Kidney epithelial cell (primary cell): ENCODE results near the gene PTPRT. TPM values are rescaled to one million over a fixed set of nuclear protein-coding genes. Genes with fewer than 3 reads are reported as not detected.

ENCODE experiments used
- DNase-seq: peaks from one replicate; pipeline ENCODE4 v3.0.0-alpha.2; 2010; ENCODE audit warnings: low read depth
- H3K27me3 ChIP-seq: 2 replicates; pipeline ENCODE4 v1.6.0; 2011; ENCODE audit warnings: low read length; ENCODE audit not compliant: control insufficient read depth, insufficient read depth
- H3K36me3 ChIP-seq: 2 replicates; pipeline ENCODE4 v1.5.1; 2011; ENCODE audit warnings: low read length; ENCODE audit not compliant: control insufficient read depth, insufficient read depth
- H3K4me3 ChIP-seq: 2 replicates; pipeline ENCODE4 v1.5.1; 2011; ENCODE audit warnings: low read depth, mild to moderate bottlenecking, control low read depth, low read length
- total RNA-seq: library from RNA; depleted of rRNA; stranded (reverse); fragments of >200 nt; gene quantifications from 2 replicates; pipeline ENCODE4 v1.2.3, GENCODE V29; 2015
- TF ChIP-seq, protein P1 (sequence below): IDR thresholded peaks from 2 replicates; pipeline ENCODE4 v1.5.1; 2011; ENCODE audit warnings: mild to moderate bottlenecking, moderate library complexity, low read length, control low read depth, inconsistent platforms; ENCODE audit not compliant: insufficient read depth, poor library complexity, severe bottlenecking

Gene PTPRT
- total RNA-seq, 1 donor from 2014 or later: 0.25 TPM

DNA sequence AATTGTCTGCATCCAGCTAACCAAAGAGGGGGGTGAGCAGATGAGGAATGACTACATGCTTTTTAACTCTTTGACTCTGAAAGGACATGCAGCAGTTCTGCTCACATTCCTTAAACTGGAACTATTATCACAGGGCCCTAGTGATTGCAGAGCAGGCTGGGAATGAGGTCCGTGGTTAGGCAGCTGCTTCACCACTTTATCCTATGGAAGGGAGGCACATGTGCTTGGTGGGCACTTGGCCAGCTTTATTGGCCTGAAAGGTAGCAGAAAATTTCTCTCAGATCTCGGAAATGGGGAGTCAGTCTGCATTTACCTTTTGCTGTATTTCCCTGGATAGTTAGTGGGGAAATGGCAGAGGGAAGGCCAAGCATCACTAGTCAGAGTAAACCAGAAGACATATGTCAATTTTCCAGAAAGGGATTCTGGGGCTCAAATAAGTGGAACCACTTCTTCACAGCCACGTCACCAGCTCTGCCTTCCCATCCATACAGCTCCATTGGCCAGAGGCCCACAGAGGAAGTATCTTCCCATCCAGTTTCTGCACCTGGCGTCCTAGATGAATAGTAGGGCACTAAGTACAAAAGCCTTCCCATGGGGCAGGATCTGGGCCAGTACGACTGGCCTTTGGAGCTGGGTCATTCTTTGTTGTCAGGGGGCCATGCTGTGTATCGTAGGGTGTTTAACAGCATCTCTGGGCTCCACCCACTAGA is 444.8 kb downstream of the PTPRT start:
- Histone ChIP-seq H3K27me3 (no peaks in the 10 kb centered on the region), H3K36me3 (no peaks in the 10 kb centered on the region), H3K4me3 (no peak overlapping the region)
- no peak for DNase-seq
- TF ChIP-seq, protein P1, sequence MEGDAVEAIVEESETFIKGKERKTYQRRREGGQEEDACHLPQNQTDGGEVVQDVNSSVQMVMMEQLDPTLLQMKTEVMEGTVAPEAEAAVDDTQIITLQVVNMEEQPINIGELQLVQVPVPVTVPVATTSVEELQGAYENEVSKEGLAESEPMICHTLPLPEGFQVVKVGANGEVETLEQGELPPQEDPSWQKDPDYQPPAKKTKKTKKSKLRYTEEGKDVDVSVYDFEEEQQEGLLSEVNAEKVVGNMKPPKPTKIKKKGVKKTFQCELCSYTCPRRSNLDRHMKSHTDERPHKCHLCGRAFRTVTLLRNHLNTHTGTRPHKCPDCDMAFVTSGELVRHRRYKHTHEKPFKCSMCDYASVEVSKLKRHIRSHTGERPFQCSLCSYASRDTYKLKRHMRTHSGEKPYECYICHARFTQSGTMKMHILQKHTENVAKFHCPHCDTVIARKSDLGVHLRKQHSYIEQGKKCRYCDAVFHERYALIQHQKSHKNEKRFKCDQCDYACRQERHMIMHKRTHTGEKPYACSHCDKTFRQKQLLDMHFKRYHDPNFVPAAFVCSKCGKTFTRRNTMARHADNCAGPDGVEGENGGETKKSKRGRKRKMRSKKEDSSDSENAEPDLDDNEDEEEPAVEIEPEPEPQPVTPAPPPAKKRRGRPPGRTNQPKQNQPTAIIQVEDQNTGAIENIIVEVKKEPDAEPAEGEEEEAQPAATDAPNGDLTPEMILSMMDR: no peak

DNA sequence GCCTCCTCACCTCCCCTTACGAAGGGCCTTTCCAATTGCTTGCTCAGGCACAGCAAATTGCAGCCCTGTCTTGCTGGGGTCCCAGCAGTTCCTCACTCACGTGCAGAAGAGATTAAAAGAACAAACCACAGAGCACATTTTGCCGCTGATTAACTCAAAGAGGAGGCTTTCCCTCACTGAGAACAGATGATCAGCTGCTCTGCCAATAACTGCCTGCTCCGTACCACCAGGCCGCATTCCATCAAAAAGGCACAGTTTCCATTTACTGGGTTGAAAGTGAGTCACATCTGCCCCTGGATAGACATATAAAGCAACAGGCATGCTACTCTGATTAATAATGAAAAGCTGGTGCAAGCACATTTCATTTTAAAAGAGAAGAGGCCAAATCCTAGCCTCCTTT is 446.8 kb downstream of the PTPRT start:
- no peaks in the 10 kb centered on the region for H3K36me3 ChIP-seq
- H3K4me3 ChIP-seq: no peak overlapping the region
- no peaks in the 10 kb centered on the region for H3K27me3 ChIP-seq
- TF ChIP-seq, protein P1: no peak
- DNase-seq: no peak

DNA sequence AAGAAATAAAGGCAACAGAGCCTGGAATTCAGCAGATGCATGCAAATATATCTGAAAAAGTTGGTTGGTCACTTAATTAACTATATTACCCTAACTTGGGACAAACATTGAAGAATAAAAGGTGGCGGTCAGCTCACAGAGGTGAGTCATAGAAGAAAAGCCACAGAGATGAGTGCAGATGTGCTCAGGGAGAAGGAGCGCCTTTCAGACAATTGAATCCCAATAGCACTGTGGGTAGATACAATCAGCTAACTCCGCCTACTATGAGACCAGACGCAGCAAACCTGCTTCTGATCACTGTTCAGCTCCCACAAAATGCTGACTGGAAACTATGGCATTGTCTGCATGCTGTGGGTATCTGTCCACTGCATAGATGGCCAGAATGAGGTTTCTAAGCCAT is 447.8 kb downstream of the PTPRT start:
- H3K4me3 ChIP-seq: no peak overlapping the region
- DNase-seq: no peak
- H3K36me3 ChIP-seq: no peaks in the 10 kb centered on the region
- H3K27me3 ChIP-seq: no peaks in the 10 kb centered on the region
- TF ChIP-seq, protein P1: no peak

DNA sequence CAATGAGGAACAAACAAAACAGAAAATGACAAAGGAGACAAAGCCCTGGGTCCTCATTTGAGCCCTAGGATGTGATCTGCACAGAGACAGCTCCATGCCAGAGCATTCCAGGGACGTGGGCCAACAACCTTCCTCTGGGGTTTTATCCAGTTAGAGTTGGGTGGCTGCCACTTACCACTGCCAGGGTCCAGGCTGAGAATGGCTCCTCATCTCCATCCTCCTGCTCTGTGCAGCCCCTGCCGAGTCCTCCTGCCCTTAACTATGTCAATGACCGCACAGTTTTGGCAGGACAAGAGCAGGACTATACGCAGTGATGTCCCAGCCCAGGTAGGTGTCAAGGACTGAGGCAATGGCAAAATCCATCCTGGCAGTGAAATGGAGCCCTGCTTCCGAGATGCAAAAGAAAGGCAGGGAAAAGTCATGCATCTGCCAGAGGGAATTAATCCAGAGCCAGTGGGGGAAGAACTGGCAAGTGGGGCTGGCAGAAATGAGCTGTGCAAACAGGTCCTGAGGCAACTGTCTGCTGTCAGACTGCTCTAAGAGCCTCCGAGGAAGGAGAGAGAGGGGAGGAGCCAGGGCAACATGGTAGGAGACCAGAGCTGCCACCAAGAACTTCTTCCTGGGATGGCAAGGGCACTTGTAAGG is 449.4 kb downstream of the PTPRT start:
- Histone ChIP-seq H3K4me3 (no peak overlapping the region), H3K36me3 (no peaks in the 10 kb centered on the region), H3K27me3 (no peaks in the 10 kb centered on the region)
- DNase-seq: no peak
- TF ChIP-seq, protein P1: no peak

DNA sequence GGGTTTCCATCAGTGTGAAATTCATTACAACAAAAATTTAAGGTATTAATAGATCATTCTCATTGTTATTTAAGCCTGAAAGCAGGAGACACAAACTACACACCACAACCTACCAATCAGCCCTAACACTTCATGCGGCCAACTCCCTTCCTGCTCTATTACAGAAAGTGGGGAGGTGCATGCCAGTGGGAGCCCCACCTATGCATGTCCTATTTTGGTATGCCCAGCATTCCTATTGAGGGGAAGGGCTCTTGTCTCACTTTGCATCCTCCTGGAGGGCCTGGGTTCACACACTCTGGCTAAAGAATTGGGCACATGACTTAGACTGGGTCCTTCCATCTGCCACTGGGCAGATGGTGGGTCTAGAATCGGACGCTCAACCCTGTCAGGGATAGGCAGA is 450.0 kb downstream of the PTPRT start:
- no peak for DNase-seq
- H3K27me3 ChIP-seq: no peaks in the 10 kb centered on the region
- TF ChIP-seq, protein P1: no peak
- no peaks in the 10 kb centered on the region for H3K36me3 ChIP-seq
- no peak overlapping the region for H3K4me3 ChIP-seq
